H54 (cell line): ENCODE measurements around the gene VAV3.

Source experiments
- DNase-seq: peaks from one replicate; pipeline ENCODE4 v3.0.0; 2011; ENCODE audit warnings: low spot score, mixed read lengths; ENCODE audit not compliant: insufficient read length
- FAIRE-seq: peaks from 3 replicates; lab custom pipeline; 2011; peaks lifted over from hg19 to GRCh38; lab: Jason Lieb, UNC
- POLR2A ChIP-seq: IDR thresholded peaks from 2 replicates; pipeline ENCODE4 v1.6.1; 2011; ENCODE audit warnings: low read depth, mild to moderate bottlenecking, low read length

Gene VAV3

GRCh38 chr1:107954719-107955415 lies 10.1 kb downstream of the VAV3 start:
- no peak for FAIRE-seq
- TF ChIP-seq POLR2A = no peak
- DNase-seq = no peak

- no peak for TF ChIP-seq POLR2A
- DNase-seq (no peak), FAIRE-seq (no peak)
Observed at GRCh38 chr1:107954126-107954525, 10.9 kb downstream of the VAV3 start.

GRCh38 chr1:107953556-107953955 lies 11.4 kb downstream of the VAV3 start:
- no peak for DNase-seq
- no peak for FAIRE-seq
- no peak for TF ChIP-seq POLR2A

- TF ChIP-seq POLR2A = no peak
- FAIRE-seq = no peak
- DNase-seq = no peak
Observed at GRCh38 chr1:107952989-107953388, 12.0 kb downstream of the VAV3 start.

- FAIRE-seq (no peak), DNase-seq (no peak)
- no peak for TF ChIP-seq POLR2A
Observed at GRCh38 chr1:107950464-107950863, 14.5 kb downstream of the VAV3 start.

GRCh38 chr1:107949467-107950253 lies 15.3 kb downstream of the VAV3 start:
- TF ChIP-seq POLR2A = no peak
- no peak for DNase-seq
- FAIRE-seq = no peak

- TF ChIP-seq POLR2A = no peak
- FAIRE-seq (no peak), DNase-seq (no peak)
Observed at GRCh38 chr1:107946794-107947193, 18.2 kb downstream of the VAV3 start.

GRCh38 chr1:107943694-107944093 lies 21.3 kb downstream of the VAV3 start:
- no peak for FAIRE-seq
- DNase-seq = no peak
- no peak for TF ChIP-seq POLR2A

GRCh38 chr1:107942814-107943213 lies 22.2 kb downstream of the VAV3 start:
- DNase-seq (no peak), FAIRE-seq (no peak)
- TF ChIP-seq POLR2A = no peak

- TF ChIP-seq POLR2A = no peak
- no peak for DNase-seq
- no peak for FAIRE-seq
Observed at GRCh38 chr1:107941531-107941930, 23.4 kb downstream of the VAV3 start.

GRCh38 chr1:107941123-107941522 lies 23.9 kb downstream of the VAV3 start:
- FAIRE-seq (no peak), DNase-seq (no peak)
- no peak for TF ChIP-seq POLR2A

GRCh38 chr1:107940701-107941100 lies 24.3 kb downstream of the VAV3 start:
- no peak for DNase-seq
- no peak for FAIRE-seq
- TF ChIP-seq POLR2A = no peak

GRCh38 chr1:107940017-107940577 lies 24.9 kb downstream of the VAV3 start:
- TF ChIP-seq POLR2A = no peak
- FAIRE-seq (no peak), DNase-seq (no peak)

GRCh38 chr1:107939256-107939655 lies 25.7 kb downstream of the VAV3 start:
- DNase-seq = no peak
- no peak for FAIRE-seq
- TF ChIP-seq POLR2A = no peak
